D721Med (cell line): ENCODE measurements around the gene NIPAL4.
"Not testable (repeated sequence)": the region's sequence is repeated elsewhere in the genome, so short reads cannot be mapped to it uniquely, and the experiment has no call there.

ENCODE experiments used
- DNase-seq: peaks from one replicate; pipeline ENCODE4 v3.0.0; 2011; ENCODE audit warnings: low spot score; ENCODE audit not compliant: insufficient read length
- FAIRE-seq: peaks from 2 replicates; lab custom pipeline; 2011; peaks lifted over from hg19 to GRCh38; lab: Jason Lieb, UNC
- TF ChIP-seq, protein P1 (sequence below): IDR thresholded peaks from 2 replicates; pipeline ENCODE4 v1.5.1; 2012; ENCODE audit warnings: mild to moderate bottlenecking, control low read depth; ENCODE audit not compliant: insufficient read depth; ENCODE audit errors: missing control alignments

Gene NIPAL4

DNA sequence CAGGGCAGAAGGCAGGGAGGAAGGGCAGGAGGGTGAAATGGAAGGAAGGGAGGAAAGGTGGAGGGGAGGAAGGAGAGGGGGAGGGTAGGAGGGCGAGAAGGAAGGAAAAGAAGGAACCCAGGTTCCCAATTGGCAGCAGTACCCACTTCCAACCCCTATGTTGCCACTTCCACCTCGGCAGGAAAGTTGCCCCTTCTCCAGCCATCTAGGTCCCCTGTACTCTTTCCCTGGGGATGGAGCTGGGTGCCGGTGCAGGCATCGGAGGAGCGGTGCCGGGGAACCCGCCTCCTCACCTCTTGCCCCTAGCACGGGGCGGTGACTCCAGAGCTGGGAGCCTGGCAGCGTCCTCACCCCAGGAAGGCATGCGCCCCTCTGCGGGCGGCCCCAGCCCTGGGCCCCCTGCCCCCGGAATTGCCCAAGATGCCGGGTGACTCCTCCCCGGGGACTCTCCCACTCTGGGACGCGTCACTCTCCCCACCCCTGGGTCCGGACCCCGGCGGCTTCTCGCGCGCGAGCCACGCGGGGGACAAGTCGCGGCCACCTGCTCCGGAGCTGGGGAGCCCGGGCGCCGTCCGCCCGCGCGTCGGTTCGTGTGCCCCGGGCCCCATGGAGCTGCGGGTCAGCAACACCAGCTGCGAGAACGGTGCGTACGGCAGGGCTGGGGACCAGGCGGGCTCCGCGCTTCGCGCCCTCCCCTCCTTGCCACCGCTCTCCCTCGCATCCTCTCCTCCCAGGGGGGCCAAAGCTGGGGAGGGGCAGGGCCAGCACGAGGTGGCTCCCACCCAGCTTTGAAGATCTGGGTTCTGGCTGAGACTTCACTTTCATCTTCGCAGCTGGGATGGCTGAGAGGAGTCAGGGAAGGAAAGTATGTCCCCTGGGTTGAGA, at the start of gene NIPAL4:
Gene NIPAL4 (plus strand): TSS at position 499 of the 885 bp plus-strand sequence. CDS start 108 bp downstream, at position 607.
- DNase-seq (no peak), FAIRE-seq (no peak)
- TF ChIP-seq, protein P1, sequence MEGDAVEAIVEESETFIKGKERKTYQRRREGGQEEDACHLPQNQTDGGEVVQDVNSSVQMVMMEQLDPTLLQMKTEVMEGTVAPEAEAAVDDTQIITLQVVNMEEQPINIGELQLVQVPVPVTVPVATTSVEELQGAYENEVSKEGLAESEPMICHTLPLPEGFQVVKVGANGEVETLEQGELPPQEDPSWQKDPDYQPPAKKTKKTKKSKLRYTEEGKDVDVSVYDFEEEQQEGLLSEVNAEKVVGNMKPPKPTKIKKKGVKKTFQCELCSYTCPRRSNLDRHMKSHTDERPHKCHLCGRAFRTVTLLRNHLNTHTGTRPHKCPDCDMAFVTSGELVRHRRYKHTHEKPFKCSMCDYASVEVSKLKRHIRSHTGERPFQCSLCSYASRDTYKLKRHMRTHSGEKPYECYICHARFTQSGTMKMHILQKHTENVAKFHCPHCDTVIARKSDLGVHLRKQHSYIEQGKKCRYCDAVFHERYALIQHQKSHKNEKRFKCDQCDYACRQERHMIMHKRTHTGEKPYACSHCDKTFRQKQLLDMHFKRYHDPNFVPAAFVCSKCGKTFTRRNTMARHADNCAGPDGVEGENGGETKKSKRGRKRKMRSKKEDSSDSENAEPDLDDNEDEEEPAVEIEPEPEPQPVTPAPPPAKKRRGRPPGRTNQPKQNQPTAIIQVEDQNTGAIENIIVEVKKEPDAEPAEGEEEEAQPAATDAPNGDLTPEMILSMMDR = no peak

DNA sequence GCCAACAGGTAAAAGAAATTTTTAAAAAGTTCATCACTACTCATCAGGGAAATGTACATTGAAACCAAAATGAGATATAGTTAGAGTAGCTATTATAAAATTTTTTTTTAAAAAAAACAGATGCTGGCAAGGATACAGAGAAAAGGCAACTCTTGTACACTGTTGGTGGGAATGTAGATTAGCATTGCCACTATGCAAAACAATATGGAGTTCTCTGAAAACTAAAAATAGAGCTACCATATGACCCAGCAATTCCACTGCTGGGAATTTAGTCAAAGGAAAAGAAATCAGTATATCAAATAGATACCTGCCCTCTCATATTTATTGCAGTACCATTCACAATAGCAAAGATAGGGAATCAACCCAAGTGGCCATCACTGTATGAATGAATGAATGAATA, 44.2 kb upstream of the NIPAL4 start:
- TF ChIP-seq, protein P1 = no peak
- DNase-seq (no peak), FAIRE-seq (no peak)

DNA sequence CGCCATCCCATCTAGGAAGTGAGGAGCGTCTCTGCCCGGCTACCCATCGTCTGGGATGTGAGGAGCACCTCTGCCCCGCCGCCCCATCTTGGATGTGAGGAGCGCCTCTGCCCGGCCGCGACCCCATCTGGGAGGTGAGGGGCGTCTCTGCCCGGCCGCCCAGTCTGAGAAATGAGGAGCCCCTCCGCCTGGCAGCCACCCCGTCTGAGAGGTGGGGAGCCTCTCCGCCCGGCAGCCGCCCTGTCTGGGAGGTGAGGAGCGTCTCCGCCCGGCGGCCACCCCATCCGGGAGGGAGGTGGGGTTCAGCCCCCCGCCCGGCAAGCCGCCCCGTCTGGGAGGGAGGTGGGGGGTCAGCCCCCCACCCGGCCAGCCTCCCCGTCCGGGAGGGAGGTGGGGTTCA, 40.5 kb upstream of the NIPAL4 start:
- not testable (repeated sequence) for FAIRE-seq, DNase-seq

DNA sequence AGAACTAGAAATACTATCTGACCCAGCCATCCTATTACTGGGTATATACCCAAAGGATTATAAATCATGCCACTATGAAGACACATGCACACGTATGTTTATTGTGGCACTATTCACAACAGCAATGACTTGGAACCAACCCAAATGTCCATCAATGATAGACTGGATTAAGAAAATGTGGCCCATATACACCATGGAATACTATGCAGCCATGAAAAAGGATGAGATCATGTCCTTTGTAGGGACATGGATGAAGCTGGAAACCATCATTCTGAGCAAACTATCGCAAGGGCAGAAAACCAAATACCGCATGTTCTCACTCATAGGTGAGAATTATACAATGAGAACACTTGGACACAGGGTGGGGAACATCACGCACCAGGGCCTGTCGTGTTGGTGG, 30.1 kb upstream of the NIPAL4 start:
- not testable (repeated sequence) for FAIRE-seq, DNase-seq

DNA sequence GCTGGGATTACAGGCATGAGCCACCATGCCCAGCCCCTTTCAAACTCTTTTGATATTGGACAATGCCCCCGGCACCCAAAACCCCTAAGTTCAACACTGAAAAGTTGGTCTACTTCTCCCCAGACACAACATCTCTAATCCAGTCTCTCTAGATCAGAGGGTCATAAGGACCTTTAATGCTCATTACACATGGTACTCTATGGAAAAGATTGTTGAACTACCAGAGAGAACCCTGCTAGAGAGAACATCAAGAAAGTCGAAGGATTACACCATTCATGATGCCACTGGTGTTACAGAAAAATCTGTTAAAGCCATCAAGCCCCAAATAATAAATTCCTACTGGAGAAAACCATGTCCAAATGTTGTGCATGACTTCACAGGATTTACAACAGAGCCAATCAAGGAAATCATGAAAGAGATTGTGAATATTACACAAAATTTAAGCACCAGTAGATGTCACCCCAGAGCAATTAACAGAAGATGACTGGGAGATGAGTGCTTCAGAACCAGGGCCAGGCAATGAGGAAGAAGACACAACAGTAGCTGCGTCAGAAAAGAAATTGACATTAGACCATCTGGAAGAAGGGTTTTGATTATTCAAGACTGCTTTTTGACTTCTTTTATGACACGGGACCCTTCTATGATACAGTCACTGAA, 28.3 kb upstream of the NIPAL4 start:
- DNase-seq (no peak), FAIRE-seq (no peak)
- TF ChIP-seq, protein P1 = peak; percentile 35

DNA sequence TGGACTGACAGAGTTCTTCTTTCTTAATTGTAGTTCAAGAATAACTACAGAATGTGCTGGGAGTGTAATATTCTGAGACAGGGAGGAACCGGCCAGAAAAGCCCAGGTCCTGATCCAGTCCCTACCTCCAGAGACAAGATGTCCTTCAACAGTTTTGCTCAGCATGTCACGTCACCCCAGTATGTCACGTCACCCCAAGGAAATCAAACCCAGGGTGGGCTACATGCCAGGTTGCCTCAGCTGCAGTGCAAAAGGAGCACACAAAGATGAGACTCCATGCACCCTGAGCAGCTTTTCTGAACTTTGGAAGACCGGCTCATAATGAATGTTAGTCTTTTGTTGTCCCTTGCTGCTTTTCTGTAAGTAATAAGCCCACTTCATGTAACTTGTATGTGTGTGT, 25.9 kb upstream of the NIPAL4 start:
- no peak for FAIRE-seq
- TF ChIP-seq, protein P1 = no peak
- DNase-seq = no peak

DNA sequence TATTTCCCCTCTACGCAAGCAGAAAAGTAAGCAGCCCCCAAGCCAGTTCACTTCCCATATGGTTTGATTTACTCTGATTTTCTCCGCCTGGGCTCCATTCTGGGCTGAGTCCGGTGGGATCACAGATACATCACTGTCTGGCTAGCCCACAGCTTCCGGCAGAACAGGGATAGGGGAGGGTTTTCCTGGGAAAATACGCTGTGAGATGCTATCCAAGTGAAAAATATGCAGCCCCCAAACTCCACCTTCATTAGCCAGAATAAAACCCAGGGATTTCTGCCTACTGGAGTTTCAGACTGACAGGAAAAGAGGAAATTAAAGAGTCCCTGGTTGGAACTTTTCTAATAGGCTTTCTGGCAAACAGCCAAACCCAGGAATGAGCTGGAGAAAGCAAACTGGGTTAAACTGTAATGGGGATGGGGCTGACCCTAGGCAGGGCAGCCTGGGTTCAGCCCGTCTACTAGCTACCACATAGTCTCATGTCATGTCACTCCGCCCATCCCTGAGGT, 16.9 kb upstream of the NIPAL4 start:
- no peak for FAIRE-seq

More for the DNA sequence above, 16.9 kb upstream of the NIPAL4 start:
- TF ChIP-seq, protein P1 = no peak
- no peak for DNase-seq
